GM12891 (cell line): ENCODE results near the gene FAM13B.

Experiments
- PAX5 ChIP-seq: IDR thresholded peaks from 2 replicates; pipeline ENCODE4 v1.6.1; 2011; ENCODE audit warnings: low read length, moderate library complexity, mild to moderate bottlenecking; ENCODE audit not compliant: insufficient read depth, severe bottlenecking
- POLR2A ChIP-seq: IDR thresholded peaks from 2 replicates; pipeline ENCODE4 v1.6.1; 2011; ENCODE audit warnings: low read depth, low read length, control low read depth
- POLR2AphosphoS5 ChIP-seq: IDR thresholded peaks from 2 replicates; pipeline ENCODE4 v1.6.1; 2011; ENCODE audit warnings: low read depth, low read length, control low read depth
- POU2F2 ChIP-seq: IDR thresholded peaks from 2 replicates; pipeline ENCODE4 v1.6.1; 2011; ENCODE audit warnings: low read depth, mild to moderate bottlenecking, control low read depth, low read length, moderate library complexity
- TAF1 ChIP-seq: IDR thresholded peaks from 2 replicates; pipeline ENCODE4 v1.6.1; 2011; ENCODE audit warnings: low read depth, low read length, control low read depth

GRCh38 chr5:138037907-138038633, 5.2 kb upstream of the FAM13B start:
- TF ChIP-seq POLR2A (no peak), POU2F2 (no peak), TAF1 (no peak), POLR2AphosphoS5 (no peak), PAX5 (no peak)
